ENCODE measurements around the gene STON2. TPM values are rescaled to one million over a fixed set of nuclear protein-coding genes. Genes with fewer than 3 reads are reported as not detected.

Gene STON2
- total and polyA plus RNA-seq, 2 of the 8 experiments (the other 6 are each of a cell fraction or from before 2014, with no cell fraction given) = 8.9 to 50.0 TPM

GRCh38 chr14:81392052-81392451 is 8.1 kb downstream of the STON2 start (continued):
- TF ChIP-seq ATF2 (IDR thresholded peaks at IDR 0.05; ENCODE audit: low read length) = no peak
- no peak for TF ChIP-seq CHD1 (IDR thresholded peaks at IDR 0.05; ENCODE audit: low read depth, low read length)

All from H1 (cell line).